C4-2B (cell line): ENCODE data around the gene COG1.

ENCODE experiments used
- H3K27ac ChIP-seq: fragments of 450-650 bp; 2 replicates; pipeline ENCODE4 v1.5.1; 2017
- CTCF ChIP-seq: fragments of 450-650 bp; conservative IDR thresholded peaks from 2 replicates; pipeline ENCODE4 v1.5.1; 2017; ENCODE audit warnings: mild to moderate bottlenecking
- ZFX ChIP-seq: fragments of 450-650 bp; IDR thresholded peaks from 2 replicates; pipeline ENCODE4 v1.6.1; 2017

Gene COG1

GRCh38 chr17:73188011-73188410 lies 4.8 kb upstream of the COG1 start:
- TF ChIP-seq CTCF (no peak), ZFX (no peak)
- H3K27ac ChIP-seq: no peak overlapping the region

GRCh38 chr17:73189417-73190099 lies 3.3 kb upstream of the COG1 start:
- H3K27ac ChIP-seq: no peak overlapping the region
- TF ChIP-seq CTCF (peak; percentile 63), ZFX (no peak)

GRCh38 chr17:73191443-73192205 lies 1.2 kb upstream of the COG1 start:
- H3K27ac ChIP-seq: peak overlapping the region; percentile 92
- TF ChIP-seq CTCF (peak; percentile 96), ZFX (0 out of 2 replicates have a peak, but pooled peaks have one; percentile 22)

- TF ChIP-seq CTCF (no peak), ZFX (0 out of 2 replicates have a peak, but pooled peaks have one; percentile 0)
- H3K27ac ChIP-seq: peak overlapping the region; percentile 92
These were observed 505 bp upstream of the COG1 start for GRCh38 chr17:73192206-73192893.

GRCh38 chr17:73194514-73195222 lies 1.8 kb downstream of the COG1 start:
- TF ChIP-seq CTCF (no peak), ZFX (no peak)
- H3K27ac ChIP-seq: no peak overlapping the region

GRCh38 chr17:73196500-73196899 lies 3.6 kb downstream of the COG1 start:
- TF ChIP-seq CTCF (peak; percentile 93), ZFX (no peak)
- H3K27ac ChIP-seq: peak overlapping the region; percentile 33
